GM13976 (cell line): ENCODE data around the gene SDF4.

ENCODE experiments used
- DNase-seq: peaks from one replicate; pipeline ENCODE4 v3.0.0; 2012; ENCODE audit warnings: low spot score
- in situ Hi-C: fragments of 300-500 bp; cut with MboI; formaldehyde crosslinking; loops from one replicate; pipeline ENCODE4 v1.12.0; 2022; ENCODE audit warnings: low sequenced_read_pairs, mixed read lengths, inconsistent platforms; ENCODE audit not compliant: unreplicated experiment
- TF ChIP-seq, protein P1 (sequence below): IDR thresholded peaks from 2 replicates; pipeline ENCODE4 v1.5.1; 2012; ENCODE audit warnings: borderline replicate concordance, mild to moderate bottlenecking; ENCODE audit not compliant: insufficient read depth; ENCODE audit errors: extremely low read depth, missing control alignments, control extremely low read depth

Gene SDF4

DNA sequence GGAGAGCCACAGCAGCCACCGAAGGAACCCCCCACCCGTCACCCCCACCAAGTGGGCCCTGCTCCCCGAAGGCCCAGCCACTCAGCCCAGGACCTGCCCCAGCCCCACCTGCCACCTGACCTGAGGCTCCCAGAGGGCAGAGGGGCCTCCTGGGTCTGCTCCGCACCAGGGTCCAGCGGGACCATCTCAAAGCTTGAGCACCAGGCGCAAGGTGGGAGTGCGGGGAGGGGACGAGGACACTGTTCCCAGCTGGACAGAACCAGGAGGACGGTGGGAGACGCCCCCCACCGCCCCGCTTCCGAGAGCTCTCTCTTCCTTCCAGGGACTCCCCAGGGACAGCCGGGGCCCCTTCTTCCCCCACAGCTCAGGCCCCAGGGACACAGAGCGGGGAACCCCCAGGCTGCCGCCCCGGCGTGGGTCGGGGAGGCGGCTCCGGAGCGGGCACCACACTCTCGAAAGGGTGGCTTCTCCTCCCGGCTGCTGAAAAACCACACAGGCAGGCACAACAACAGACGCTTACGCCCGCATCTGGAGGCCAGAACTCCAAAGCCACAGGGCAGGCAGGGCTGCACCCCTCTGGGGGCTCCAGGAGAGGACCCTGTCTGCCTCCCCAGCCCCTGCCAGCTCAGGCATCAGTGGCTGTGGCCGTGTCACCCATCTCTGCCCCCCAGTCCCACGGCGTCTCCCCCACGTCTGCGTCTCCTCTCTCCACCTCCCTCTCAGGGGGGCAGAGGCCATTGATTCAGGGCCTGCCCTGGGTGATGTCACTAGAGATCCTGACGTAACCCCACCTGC lies 60.1 kb downstream of the SDF4 start:
- DNase-seq = no peak
- TF ChIP-seq, protein P1, sequence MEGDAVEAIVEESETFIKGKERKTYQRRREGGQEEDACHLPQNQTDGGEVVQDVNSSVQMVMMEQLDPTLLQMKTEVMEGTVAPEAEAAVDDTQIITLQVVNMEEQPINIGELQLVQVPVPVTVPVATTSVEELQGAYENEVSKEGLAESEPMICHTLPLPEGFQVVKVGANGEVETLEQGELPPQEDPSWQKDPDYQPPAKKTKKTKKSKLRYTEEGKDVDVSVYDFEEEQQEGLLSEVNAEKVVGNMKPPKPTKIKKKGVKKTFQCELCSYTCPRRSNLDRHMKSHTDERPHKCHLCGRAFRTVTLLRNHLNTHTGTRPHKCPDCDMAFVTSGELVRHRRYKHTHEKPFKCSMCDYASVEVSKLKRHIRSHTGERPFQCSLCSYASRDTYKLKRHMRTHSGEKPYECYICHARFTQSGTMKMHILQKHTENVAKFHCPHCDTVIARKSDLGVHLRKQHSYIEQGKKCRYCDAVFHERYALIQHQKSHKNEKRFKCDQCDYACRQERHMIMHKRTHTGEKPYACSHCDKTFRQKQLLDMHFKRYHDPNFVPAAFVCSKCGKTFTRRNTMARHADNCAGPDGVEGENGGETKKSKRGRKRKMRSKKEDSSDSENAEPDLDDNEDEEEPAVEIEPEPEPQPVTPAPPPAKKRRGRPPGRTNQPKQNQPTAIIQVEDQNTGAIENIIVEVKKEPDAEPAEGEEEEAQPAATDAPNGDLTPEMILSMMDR = no peak
- in situ Hi-C loops = no loop called here

DNA sequence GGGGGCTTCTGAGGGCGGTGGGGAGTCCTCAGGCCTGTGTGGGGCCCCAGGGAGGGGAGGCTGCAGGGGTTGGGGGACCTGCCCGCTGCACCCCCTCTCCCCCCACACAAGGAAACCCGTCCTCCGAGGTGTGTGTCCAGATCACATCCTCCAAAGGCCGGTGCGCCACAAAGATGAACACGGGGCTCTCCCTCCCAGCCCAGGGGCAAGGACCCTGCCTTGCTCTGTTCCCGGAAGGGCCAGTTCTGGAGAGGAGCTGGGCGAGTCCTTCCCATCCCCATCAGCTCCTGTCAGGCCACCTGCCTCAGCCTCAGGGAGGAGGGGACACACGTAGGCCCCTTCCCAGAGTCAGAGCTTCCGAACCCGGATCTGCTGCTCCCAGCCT lies 60.6 kb downstream of the SDF4 start:
- in situ Hi-C loops = no loop called here
- TF ChIP-seq, protein P1 = no peak
- no peak for DNase-seq

DNA sequence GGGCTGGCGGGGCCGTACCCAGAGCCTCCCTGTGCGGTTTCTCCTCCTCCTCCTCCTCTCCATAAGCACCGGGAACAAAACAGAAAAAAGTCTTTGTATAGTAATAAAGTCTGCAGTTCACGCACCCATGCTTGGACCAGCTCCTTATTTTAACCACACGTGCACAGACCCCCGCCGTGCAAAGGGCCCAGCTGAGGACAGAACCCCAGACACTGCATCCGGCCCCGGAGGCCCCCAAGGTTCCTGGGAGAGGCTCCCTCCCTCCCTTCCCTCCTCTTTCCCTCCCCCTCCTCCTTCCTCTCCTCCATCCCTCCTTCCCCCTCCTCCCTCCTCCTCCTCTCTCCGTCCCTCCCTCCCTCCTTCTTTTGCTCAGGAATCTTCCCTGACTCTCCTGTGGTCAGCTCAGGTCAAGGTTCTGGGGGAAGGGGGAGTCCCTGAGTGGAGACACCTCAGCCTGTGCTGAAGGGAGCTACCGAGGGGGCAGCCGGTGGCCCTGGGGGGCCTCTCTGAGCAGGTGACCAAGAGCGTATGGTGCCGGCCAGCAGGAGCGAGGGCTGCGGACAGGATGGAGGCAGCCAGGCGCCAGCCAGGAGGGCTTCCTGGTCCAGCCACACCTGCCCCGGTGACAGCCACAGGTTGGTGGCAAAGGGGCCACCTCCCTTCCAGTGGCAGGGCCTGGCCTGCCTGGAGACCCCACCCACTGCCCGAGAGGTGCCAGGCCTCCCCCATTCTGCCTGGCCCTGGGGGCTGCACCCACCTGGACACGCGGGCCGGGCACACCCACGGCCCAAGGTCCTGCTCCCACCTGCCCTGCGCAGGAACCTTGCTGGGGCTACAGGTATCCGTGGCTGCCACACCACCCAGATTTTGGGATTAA lies 61.3 kb downstream of the SDF4 start:
- in situ Hi-C loops = no loop called here
- DNase-seq = no peak
- TF ChIP-seq, protein P1 = no peak

DNA sequence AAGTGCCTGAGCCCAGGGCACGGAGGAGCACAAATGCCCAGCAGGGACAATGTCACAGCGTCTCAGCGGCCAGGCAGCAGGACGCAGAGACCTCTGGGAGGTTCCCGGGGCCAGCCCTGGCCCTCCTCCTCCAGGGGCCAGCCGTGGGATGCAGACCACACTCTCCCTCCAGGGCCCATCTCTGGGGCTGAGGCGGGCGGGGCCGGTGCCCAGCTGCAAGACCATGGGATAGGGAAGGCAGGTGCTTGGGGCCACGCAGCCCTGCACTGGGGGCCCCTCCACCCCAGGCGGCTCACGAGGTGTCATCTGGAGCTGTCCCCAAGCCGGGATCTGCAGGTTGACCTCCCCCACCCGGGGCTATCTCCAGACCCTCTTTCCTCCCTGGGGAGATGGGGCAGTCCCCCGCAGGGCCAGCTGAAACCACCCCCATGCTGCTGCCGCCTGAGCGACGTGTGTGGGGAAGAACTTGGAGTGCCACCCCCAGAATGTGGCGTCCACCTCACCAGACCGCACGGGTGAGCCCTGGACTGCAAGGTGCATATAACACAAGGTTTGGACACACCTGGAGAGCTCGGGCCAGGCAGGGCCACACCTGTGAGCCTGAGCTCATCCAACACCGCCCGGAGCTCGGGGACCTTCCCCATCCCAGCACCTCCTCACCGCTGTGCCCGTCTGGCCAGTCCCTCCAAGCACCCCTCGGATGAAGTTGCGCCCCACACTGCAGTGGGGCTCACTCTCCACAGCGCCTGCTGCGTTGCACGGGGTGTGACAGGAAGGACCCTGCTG lies 62.2 kb downstream of the SDF4 start:
- in situ Hi-C loops = no loop called here

DNA sequence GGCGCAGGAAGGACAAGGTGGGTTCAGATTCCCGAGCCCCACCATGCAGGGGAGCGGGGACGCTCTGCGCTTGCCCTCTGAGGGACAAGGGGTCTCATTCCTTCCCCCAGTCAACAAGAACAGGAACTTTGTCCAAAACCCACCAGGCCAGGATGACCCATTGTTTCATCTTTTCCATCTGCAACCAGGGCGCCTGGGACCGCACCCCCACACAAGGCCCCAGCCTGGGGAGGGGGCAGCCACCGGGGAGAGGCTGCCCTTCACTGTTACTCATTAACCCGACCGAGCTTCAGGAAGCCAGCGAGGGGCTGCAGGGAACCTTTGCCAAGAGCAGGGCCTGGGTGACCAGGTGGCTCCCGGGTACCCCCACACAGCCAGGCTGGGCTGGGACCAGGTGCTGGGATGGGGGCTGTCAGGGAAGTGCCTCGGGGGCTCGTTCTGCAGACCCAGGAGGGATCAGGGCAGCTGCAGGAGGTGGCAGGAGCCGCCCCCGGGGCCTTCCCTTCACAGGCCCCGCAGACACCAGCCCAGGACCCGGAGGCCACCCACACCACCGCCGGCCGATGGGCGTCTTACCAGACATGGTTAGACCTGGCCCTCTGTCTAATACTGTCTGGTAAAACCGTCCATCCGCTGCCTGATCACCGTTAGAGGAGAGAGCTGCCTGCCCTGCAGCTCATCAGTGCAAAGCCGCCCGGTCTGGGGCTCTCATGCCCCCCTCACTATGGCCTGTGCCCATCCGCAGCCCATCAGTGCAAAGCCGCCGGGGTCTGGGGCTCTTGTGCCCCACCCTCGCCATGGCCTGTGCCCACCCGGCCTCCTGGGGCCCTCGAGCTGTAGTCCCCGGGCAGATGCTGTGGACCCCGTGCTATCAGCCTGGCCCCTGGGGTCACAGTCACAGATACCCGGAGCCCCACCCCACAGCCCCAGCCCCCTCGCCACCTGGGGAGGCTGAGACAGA lies 63.1 kb downstream of the SDF4 start:
- TF ChIP-seq, protein P1 = no peak
- in situ Hi-C loops = no loop called here
- no peak for DNase-seq

More for the DNA sequence above, 62.2 kb downstream of the SDF4 start:
- TF ChIP-seq, protein P1 = no peak
- no peak for DNase-seq
